PC-9 (cell line): Measurements from ENCODE around the gene RASSF4.

Experiments
- EZH2 ChIP-seq: fragments of 200-600 bp; sonication (generic); IDR thresholded peaks from 2 replicates; pipeline ENCODE4 v1.8.0; 2017; ENCODE audit warnings: antibody characterized with exemption, low read depth
- TF ChIP-seq, protein P1 (sequence below): fragments of 200-600 bp; sonication (generic); conservative IDR thresholded peaks from 2 replicates; pipeline ENCODE4 v1.6.1; 2017; ENCODE audit warnings: mixed run types, antibody characterized with exemption, mild to moderate bottlenecking, moderate library complexity

DNA sequence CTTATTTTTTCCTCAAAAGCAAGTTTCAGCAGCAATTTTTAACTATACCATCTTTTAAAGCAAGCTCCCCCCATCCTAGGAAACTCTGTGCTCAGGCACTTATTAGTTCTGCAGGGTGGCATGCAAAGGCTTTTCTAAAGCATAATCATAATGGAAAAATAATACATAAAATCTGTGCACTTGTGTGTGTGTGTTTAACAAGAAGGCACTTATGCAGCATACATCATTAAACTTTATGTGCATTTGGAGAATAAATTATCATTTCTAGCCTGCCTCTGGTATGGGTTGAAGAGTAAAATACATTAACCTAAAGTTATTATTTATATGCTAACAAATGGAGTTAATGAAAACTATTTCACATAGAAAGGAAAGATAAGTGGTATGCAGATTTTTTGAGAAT is 5.6 kb upstream of the RASSF4 start:
- TF ChIP-seq, protein P1, sequence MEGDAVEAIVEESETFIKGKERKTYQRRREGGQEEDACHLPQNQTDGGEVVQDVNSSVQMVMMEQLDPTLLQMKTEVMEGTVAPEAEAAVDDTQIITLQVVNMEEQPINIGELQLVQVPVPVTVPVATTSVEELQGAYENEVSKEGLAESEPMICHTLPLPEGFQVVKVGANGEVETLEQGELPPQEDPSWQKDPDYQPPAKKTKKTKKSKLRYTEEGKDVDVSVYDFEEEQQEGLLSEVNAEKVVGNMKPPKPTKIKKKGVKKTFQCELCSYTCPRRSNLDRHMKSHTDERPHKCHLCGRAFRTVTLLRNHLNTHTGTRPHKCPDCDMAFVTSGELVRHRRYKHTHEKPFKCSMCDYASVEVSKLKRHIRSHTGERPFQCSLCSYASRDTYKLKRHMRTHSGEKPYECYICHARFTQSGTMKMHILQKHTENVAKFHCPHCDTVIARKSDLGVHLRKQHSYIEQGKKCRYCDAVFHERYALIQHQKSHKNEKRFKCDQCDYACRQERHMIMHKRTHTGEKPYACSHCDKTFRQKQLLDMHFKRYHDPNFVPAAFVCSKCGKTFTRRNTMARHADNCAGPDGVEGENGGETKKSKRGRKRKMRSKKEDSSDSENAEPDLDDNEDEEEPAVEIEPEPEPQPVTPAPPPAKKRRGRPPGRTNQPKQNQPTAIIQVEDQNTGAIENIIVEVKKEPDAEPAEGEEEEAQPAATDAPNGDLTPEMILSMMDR, result no peak
- TF ChIP-seq EZH2, result no peak
